Epithelial cell of esophagus (primary cell): ENCODE results near the gene GSX2.

Source experiments
- DNase-seq: peaks from one replicate; pipeline ENCODE4 v3.0.0; 2010; ENCODE audit warnings: low read depth
- H3K4me3 ChIP-seq: 2 replicates; pipeline ENCODE4 v1.5.1; 2011; ENCODE audit warnings: mild to moderate bottlenecking, low read length, control low read depth
- TF ChIP-seq, protein P1 (sequence below): IDR thresholded peaks from 2 replicates; pipeline ENCODE4 v1.5.1; 2011; ENCODE audit warnings: low read depth, mild to moderate bottlenecking, low read length, control low read depth, inconsistent platforms; ENCODE audit not compliant: insufficient read depth; ENCODE audit errors: missing control alignments

The GSX2 gene

DNA sequence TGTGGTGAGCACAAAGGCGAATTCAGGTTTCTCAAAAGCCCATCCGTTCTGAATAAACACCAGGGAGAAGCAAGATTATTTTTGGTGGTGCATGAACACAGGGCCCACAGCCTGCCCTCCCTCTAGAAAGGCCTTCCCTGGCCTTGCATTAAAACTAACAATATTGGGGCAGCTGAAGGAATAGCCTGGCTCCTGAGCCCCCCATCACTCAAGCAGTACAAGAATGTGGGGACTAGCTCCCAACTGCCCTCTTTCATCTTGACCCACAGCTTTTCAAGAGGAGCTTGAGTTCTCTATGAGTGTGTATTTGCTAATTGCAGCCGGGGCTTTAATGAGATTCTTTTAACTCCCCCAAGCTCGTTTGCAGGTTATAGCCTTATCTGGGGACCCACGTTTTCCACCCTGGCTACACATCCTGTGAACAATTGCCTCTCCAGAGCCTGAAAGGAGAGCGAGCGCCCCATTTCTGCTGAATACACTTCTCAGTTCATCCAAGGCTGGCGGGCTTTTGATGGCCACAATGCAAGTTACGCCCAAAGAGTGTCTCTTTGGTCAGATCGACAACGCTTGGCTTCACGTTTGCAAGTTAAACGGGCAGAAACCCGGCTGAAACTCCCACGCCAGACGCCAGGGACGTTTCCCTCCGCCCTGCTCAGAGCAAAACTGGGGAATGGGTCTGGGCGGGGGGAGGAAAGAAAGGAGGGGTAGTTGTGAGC is 4.7 kb upstream of the GSX2 start:
- no peak for DNase-seq
- H3K4me3 ChIP-seq = no peak overlapping the region
- TF ChIP-seq, protein P1, sequence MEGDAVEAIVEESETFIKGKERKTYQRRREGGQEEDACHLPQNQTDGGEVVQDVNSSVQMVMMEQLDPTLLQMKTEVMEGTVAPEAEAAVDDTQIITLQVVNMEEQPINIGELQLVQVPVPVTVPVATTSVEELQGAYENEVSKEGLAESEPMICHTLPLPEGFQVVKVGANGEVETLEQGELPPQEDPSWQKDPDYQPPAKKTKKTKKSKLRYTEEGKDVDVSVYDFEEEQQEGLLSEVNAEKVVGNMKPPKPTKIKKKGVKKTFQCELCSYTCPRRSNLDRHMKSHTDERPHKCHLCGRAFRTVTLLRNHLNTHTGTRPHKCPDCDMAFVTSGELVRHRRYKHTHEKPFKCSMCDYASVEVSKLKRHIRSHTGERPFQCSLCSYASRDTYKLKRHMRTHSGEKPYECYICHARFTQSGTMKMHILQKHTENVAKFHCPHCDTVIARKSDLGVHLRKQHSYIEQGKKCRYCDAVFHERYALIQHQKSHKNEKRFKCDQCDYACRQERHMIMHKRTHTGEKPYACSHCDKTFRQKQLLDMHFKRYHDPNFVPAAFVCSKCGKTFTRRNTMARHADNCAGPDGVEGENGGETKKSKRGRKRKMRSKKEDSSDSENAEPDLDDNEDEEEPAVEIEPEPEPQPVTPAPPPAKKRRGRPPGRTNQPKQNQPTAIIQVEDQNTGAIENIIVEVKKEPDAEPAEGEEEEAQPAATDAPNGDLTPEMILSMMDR = no peak

DNA sequence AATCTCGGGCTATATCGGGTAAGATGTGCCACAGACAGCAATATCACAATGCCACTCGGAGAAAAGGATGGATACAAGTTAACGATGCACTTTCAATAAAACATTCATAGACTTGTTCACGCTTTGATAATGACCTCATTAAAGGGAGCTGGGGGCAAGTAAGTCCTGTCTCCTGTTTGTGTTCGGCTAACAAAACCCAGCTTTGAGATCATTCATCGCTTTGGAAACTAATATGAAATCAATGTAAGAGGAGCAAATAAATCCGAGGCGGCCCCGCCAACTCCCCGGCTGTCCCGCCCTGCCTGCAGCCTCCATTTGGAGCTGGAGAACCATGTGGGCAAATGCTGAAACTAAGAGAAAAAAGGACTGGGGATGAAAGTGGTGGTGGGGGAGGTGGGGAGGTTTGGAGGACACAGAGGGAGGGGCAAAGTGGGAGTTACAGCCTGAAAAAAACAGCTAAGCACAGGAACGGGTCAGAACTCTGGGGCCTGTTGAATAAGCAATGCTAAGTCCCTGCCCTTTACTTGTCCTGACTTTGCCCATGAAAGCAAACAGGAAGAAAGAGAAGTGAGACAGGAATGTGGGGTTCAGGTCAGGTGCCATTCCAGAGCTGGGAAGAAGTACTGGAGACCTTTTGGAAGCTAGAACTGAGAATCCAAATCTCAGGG is 3.5 kb upstream of the GSX2 start:
- TF ChIP-seq, protein P1 = no peak
- DNase-seq = no peak
- no peak overlapping the region for H3K4me3 ChIP-seq

GRCh38 chr4:54097152-54097551 is 2.8 kb upstream of the GSX2 start:
- TF ChIP-seq, protein P1 = no peak
- DNase-seq = no peak
- H3K4me3 ChIP-seq = no peak overlapping the region

GRCh38 chr4:54098375-54098774 is 1.6 kb upstream of the GSX2 start:
- no peak overlapping the region for H3K4me3 ChIP-seq
- no peak for DNase-seq
- TF ChIP-seq, protein P1 = no peak

- no peak for DNase-seq
- TF ChIP-seq, protein P1 = no peak
- H3K4me3 ChIP-seq = no peak overlapping the region
Observed at GRCh38 chr4:54099287-54099747, 646 bp upstream of the GSX2 start.

- no peak overlapping the region for H3K4me3 ChIP-seq
- TF ChIP-seq, protein P1 = no peak
- DNase-seq = no peak
Observed at GRCh38 chr4:54100595-54101189, 729 bp downstream of the GSX2 start.
